Vagina (tissue), 2 donors: ENCODE results near the gene MRPS18B.

ENCODE experiments used
- CTCF ChIP-seq, 3 experiments: fragments of 450-650 bp in 2 of 3; fragments of 200-600 bp in 1 of 3; sonication (generic) in 1 of 3; IDR thresholded peaks; one replicate each; pipeline ENCODE4 v1.5.1; 2017 to 2019; ENCODE audit warnings: antibody characterized with exemption in 3 of 3, mild to moderate bottlenecking in 2 of 3, moderate library complexity in 2 of 3
- POLR2A ChIP-seq, 2 donors: fragments of 450-650 bp; IDR thresholded peaks; one replicate each; pipeline ENCODE4 v1.6.1; 2017; ENCODE audit warnings: antibody characterized with exemption in 2 of 2, mild to moderate bottlenecking in 2 of 2, moderate library complexity in 2 of 2

GRCh38 chr6:30613251-30614043 lies 4.2 kb upstream of the MRPS18B start:
- TF ChIP-seq CTCF (IDR thresholded peaks at IDR 0.05), result no peak
- no peak for TF ChIP-seq POLR2A (IDR thresholded peaks at IDR 0.05)
